Subcutaneous abdominal adipose tissue (tissue), 5 donors: Measurements from ENCODE around the gene DCST1.

Source experiments
- H3K27ac ChIP-seq: one replicate; pipeline ENCODE4 v1.7.0; 2013; ENCODE audit warnings: low read depth, mild to moderate bottlenecking, inconsistent platforms, low read length, moderate library complexity
- H3K27me3 ChIP-seq, 5 donors: one replicate each; pipeline ENCODE4 v1.7.0; 2013; ENCODE audit warnings: low read length in 5 of 5, inconsistent platforms in 1 of 5; ENCODE audit not compliant: control insufficient read depth in 5 of 5, insufficient read depth in 4 of 5
- H3K36me3 ChIP-seq, 5 donors: one replicate each; pipeline ENCODE4 v1.7.0; 2013; ENCODE audit warnings: low read length in 5 of 5; ENCODE audit not compliant: control insufficient read depth in 5 of 5, insufficient read depth in 5 of 5
- H3K4me1 ChIP-seq, 5 donors: one replicate each; pipeline ENCODE4 v1.7.0; 2013; ENCODE audit warnings: low read length in 5 of 5, mild to moderate bottlenecking in 3 of 5, moderate library complexity in 1 of 5; ENCODE audit not compliant: control insufficient read depth in 5 of 5, insufficient read depth in 5 of 5
- H3K4me3 ChIP-seq, 5 donors: one replicate each; pipeline ENCODE4 v1.7.0; 2013; ENCODE audit warnings: low read length in 5 of 5, low read depth in 1 of 5
- H3K9ac ChIP-seq, 5 donors: one replicate each; pipeline ENCODE4 v1.7.0; 2013; ENCODE audit warnings: low read length in 5 of 5, mild to moderate bottlenecking in 4 of 5, moderate library complexity in 3 of 5
- H3K9me3 ChIP-seq, 5 donors: one replicate each; pipeline ENCODE4 v1.7.0; 2013; ENCODE audit warnings: low read length in 5 of 5; ENCODE audit not compliant: control insufficient read depth in 5 of 5
- donor health status: healthy.
- donor health status: healthy.
- donor health status: healthy.
- donor health status: healthy.
- donor health status: healthy.

DCST1 gene

GRCh38 chr1:155070721-155071569, 37.3 kb downstream of the DCST1 start:
- H3K9me3 ChIP-seq = no peaks in the 10 kb centered on the region
- H3K27ac ChIP-seq = peak overlapping the region; percentile 23
- H3K27me3 ChIP-seq = no peaks in the 10 kb centered on the region
- H3K9ac ChIP-seq = peak overlapping the region in 4 of 5 donors; percentile 19 to 77 (median 66)
- H3K36me3 ChIP-seq = peaks cover 0 to 14% (median 4%) of the 10 kb centered on the region in 5 donors
- peak overlapping the region; percentile 58 to 70 (median 64) for H3K4me3 ChIP-seq
- peaks cover 0 to 20% (median 16%) of the 10 kb centered on the region in 5 donors for H3K4me1 ChIP-seq

GRCh38 chr1:155071701-155072100, 38.1 kb downstream of the DCST1 start:
- H3K9me3 ChIP-seq = no peaks in the 10 kb centered on the region
- no peaks in the 10 kb centered on the region for H3K27me3 ChIP-seq
- H3K36me3 ChIP-seq = peaks cover 0 to 9% (median 3%) of the 10 kb centered on the region in 5 donors
- peaks cover 0 to 20% (median 16%) of the 10 kb centered on the region in 5 donors for H3K4me1 ChIP-seq
- H3K9ac ChIP-seq = peak overlapping the region in 2 of 5 donors; percentile 7 to 77
- H3K4me3 ChIP-seq = peak overlapping the region in 1 of 5 donors; percentile 70
- peak overlapping the region; percentile 23 for H3K27ac ChIP-seq

- Histone ChIP-seq H3K36me3 (peaks cover 0 to 8% (median 0%) of the 10 kb centered on the region in 5 donors), H3K27me3 (no peaks in the 10 kb centered on the region), H3K9me3 (no peaks in the 10 kb centered on the region), H3K4me1 (peaks cover 0 to 20% (median 16%) of the 10 kb centered on the region in 5 donors), H3K27ac (no peak overlapping the region), H3K9ac (no peak overlapping the region), H3K4me3 (no peak overlapping the region)
Observed at GRCh38 chr1:155072531-155073289, 39.1 kb downstream of the DCST1 start.

- H3K27me3 ChIP-seq = no peaks in the 10 kb centered on the region
- peaks cover 0 to 8% (median 0%) of the 10 kb centered on the region in 5 donors for H3K36me3 ChIP-seq
- no peak overlapping the region for H3K9ac ChIP-seq
- peaks cover 0 to 24% (median 19%) of the 10 kb centered on the region in 5 donors for H3K4me1 ChIP-seq
- no peak overlapping the region for H3K4me3 ChIP-seq
- no peaks in the 10 kb centered on the region for H3K9me3 ChIP-seq
- no peak overlapping the region for H3K27ac ChIP-seq
Observed at GRCh38 chr1:155073377-155074242, 40.0 kb downstream of the DCST1 start.

- no peak overlapping the region for H3K4me3 ChIP-seq
- H3K9ac ChIP-seq = no peak overlapping the region
- H3K9me3 ChIP-seq = no peaks in the 10 kb centered on the region
- H3K27me3 ChIP-seq = peaks cover 11 to 15% (median 14%) of the 10 kb centered on the region in 5 donors
- peaks cover 0 to 40% (median 31%) of the 10 kb centered on the region in 5 donors for H3K4me1 ChIP-seq
- H3K36me3 ChIP-seq = no peaks in the 10 kb centered on the region
- no peak overlapping the region for H3K27ac ChIP-seq
Observed at GRCh38 chr1:155075535-155075934, 41.9 kb downstream of the DCST1 start.

- H3K4me3 ChIP-seq = no peak overlapping the region
- H3K36me3 ChIP-seq = no peaks in the 10 kb centered on the region
- H3K27me3 ChIP-seq = peaks cover 17 to 22% (median 22%) of the 10 kb centered on the region in 5 donors
- no peaks in the 10 kb centered on the region for H3K9me3 ChIP-seq
- H3K4me1 ChIP-seq = peaks cover 0 to 40% (median 31%) of the 10 kb centered on the region in 5 donors
- H3K27ac ChIP-seq = no peak overlapping the region
- no peak overlapping the region for H3K9ac ChIP-seq
Observed at GRCh38 chr1:155076371-155076770, 42.7 kb downstream of the DCST1 start.

GRCh38 chr1:155077346-155077745, 43.7 kb downstream of the DCST1 start:
- Histone ChIP-seq H3K36me3 (no peaks in the 10 kb centered on the region), H3K9ac (no peak overlapping the region), H3K27ac (no peak overlapping the region), H3K9me3 (no peaks in the 10 kb centered on the region), H3K4me3 (no peak overlapping the region), H3K4me1 (peaks cover 0 to 42% (median 36%) of the 10 kb centered on the region in 5 donors), H3K27me3 (peaks cover 26 to 32% (median 30%) of the 10 kb centered on the region in 5 donors)

GRCh38 chr1:155077758-155078445, 44.3 kb downstream of the DCST1 start:
- Histone ChIP-seq H3K36me3 (no peaks in the 10 kb centered on the region), H3K4me3 (peak overlapping the region in 3 of 5 donors; percentile 29 to 56 (median 40)), H3K27ac (no peak overlapping the region), H3K4me1 (peaks cover 0 to 48% (median 42%) of the 10 kb centered on the region in 5 donors), H3K9ac (peak overlapping the region in 2 of 5 donors; percentile 31 to 37), H3K27me3 (peaks cover 32 to 38% (median 35%) of the 10 kb centered on the region in 5 donors), H3K9me3 (no peaks in the 10 kb centered on the region)
